ENCODE results near the gene ADARB2.
A peak's percentile ranks its signal among the peaks of the same experiment; 100 is the strongest.

The ADARB2 gene

GRCh38 chr10:1187151-1187854 lies 550.0 kb downstream of the ADARB2 start:
- peak overlapping the region; percentile 83 for H2AK5ac ChIP-seq (ENCODE audit: low read depth, low read length)
- H2BK5ac ChIP-seq (ENCODE audit: low read length), result peak overlapping the region; percentile 19
- peak overlapping the region; percentile 98 for H2BK12ac ChIP-seq (ENCODE audit: low read length)
- H3K4me3 ChIP-seq (ENCODE audit: low read length in 2 of 2), result no peak overlapping the region
- H2AFZ ChIP-seq (ENCODE audit: low read length), result no peak overlapping the region
- peak overlapping the region; percentile 22 for H4K91ac ChIP-seq (ENCODE audit: low read depth, low read length, poor library complexity)
- H3K27me3 ChIP-seq (ENCODE audit: control insufficient read depth in 3 of 3, insufficient read depth in 3 of 3, low read depth in 1 of 3, low read length in 3 of 3), result peaks cover 0 to 26% (median 0%) of the 10 kb centered on the region in 3 experiments
- peak overlapping the region; percentile 90 for H2BK15ac ChIP-seq (ENCODE audit: low read length)
- H3K4me2 ChIP-seq (ENCODE audit: insufficient read depth, low read length, poor library complexity, severe bottlenecking), result no peak overlapping the region
- H3K79me1 ChIP-seq (ENCODE audit: low read depth, low read length), result no peaks in the 10 kb centered on the region
- no peak for DNase-seq (ENCODE audit: low spot score)
- no peak overlapping the region for H4K8ac ChIP-seq (ENCODE audit: low read depth, low read length)
- no peaks in the 10 kb centered on the region for H3K9me3 ChIP-seq (replicated peaks in 1 of 2; ENCODE audit: control insufficient read depth in 2 of 2, insufficient read depth in 1 of 2, low read depth in 1 of 2, low read length in 2 of 2)
- no peak overlapping the region for H3K14ac ChIP-seq (ENCODE audit: low read length)
- H3K27ac ChIP-seq (replicated peaks; ENCODE audit: low read length), result no peak overlapping the region
- peak overlapping the region; percentile 9 for H3K9ac ChIP-seq (ENCODE audit: low read depth, low read length, poor library complexity)
- WGBS, 2 donors (ENCODE audit: extremely low coverage in 2 of 2, insufficient read length in 2 of 2, insufficient replicate concordance in 1 of 2), result no CpG with 5 or more reads among the region's 29 CpGs
- H3K18ac ChIP-seq (ENCODE audit: low read length), result peak overlapping the region; percentile 65
- no peaks in the 10 kb centered on the region for H3K36me3 ChIP-seq (replicated peaks in 1 of 2; ENCODE audit: control insufficient read depth in 2 of 2, insufficient read depth in 2 of 2, low read length in 2 of 2)
- H3K4me1 ChIP-seq (ENCODE audit: control insufficient read depth in 2 of 2, insufficient read depth in 1 of 2, low read depth in 1 of 2, low read length in 2 of 2), result peaks cover 2% of the 10 kb centered on the region in 2 donors
- H3K4ac ChIP-seq (ENCODE audit: low read length), result no peak overlapping the region
- no peak overlapping the region for H2BK120ac ChIP-seq (ENCODE audit: low read depth, low read length)
- peak overlapping the region; percentile 49 for H3K23ac ChIP-seq (ENCODE audit: low read depth, low read length, poor library complexity)

- no peak overlapping the region for H4K91ac ChIP-seq (ENCODE audit: low read depth, low read length, poor library complexity)
- H2BK120ac ChIP-seq (ENCODE audit: low read depth, low read length), result no peak overlapping the region
- no peak overlapping the region for H3K27ac ChIP-seq (replicated peaks; ENCODE audit: low read length)
- no peak overlapping the region for H3K23ac ChIP-seq (ENCODE audit: low read depth, low read length, poor library complexity)
- peak overlapping the region; percentile 3 for H3K14ac ChIP-seq (ENCODE audit: low read length)
- H3K4me3 ChIP-seq (ENCODE audit: low read length in 2 of 2), result no peak overlapping the region
- DNase-seq (ENCODE audit: low spot score), result no peak
- H3K18ac ChIP-seq (ENCODE audit: low read length), result peak overlapping the region; percentile 13
- H3K4me2 ChIP-seq (ENCODE audit: insufficient read depth, low read length, poor library complexity, severe bottlenecking), result no peak overlapping the region
- H2BK5ac ChIP-seq (ENCODE audit: low read length), result no peak overlapping the region
- WGBS, 2 donors (ENCODE audit: extremely low coverage in 2 of 2, insufficient read length in 2 of 2, insufficient replicate concordance in 1 of 2), result no CpG with 5 or more reads among the region's 7 CpGs
- H3K4ac ChIP-seq (ENCODE audit: low read length), result no peak overlapping the region
- no peak overlapping the region for H3K9ac ChIP-seq (ENCODE audit: low read depth, low read length, poor library complexity)
- no peak overlapping the region for H2BK15ac ChIP-seq (ENCODE audit: low read length)
- H3K9me3 ChIP-seq (replicated peaks in 1 of 2; ENCODE audit: control insufficient read depth in 2 of 2, insufficient read depth in 1 of 2, low read depth in 1 of 2, low read length in 2 of 2), result no peaks in the 10 kb centered on the region
- no peak overlapping the region for H2AFZ ChIP-seq (ENCODE audit: low read length)
- H3K4me1 ChIP-seq (ENCODE audit: control insufficient read depth in 2 of 2, insufficient read depth in 1 of 2, low read depth in 1 of 2, low read length in 2 of 2), result peaks cover 2% of the 10 kb centered on the region in 2 donors
- no peaks in the 10 kb centered on the region for H3K36me3 ChIP-seq (replicated peaks in 1 of 2; ENCODE audit: control insufficient read depth in 2 of 2, insufficient read depth in 2 of 2, low read length in 2 of 2)
- no peak overlapping the region for H4K8ac ChIP-seq (ENCODE audit: low read depth, low read length)
- H3K79me1 ChIP-seq (ENCODE audit: low read depth, low read length), result no peaks in the 10 kb centered on the region
- H2BK12ac ChIP-seq (ENCODE audit: low read length), result no peak overlapping the region
- H2AK5ac ChIP-seq (ENCODE audit: low read depth, low read length), result peak overlapping the region; percentile 83
- peaks cover 0 to 20% (median 0%) of the 10 kb centered on the region in 3 experiments for H3K27me3 ChIP-seq (ENCODE audit: control insufficient read depth in 3 of 3, insufficient read depth in 3 of 3, low read depth in 1 of 3, low read length in 3 of 3)
These were observed 550.7 kb downstream of the ADARB2 start for GRCh38 chr10:1186683-1186990.

GRCh38 chr10:1185911-1186682 lies 551.2 kb downstream of the ADARB2 start:
- H4K8ac ChIP-seq (ENCODE audit: low read depth, low read length), result no peak overlapping the region
- no peak overlapping the region for H2BK12ac ChIP-seq (ENCODE audit: low read length)
- no peak overlapping the region for H3K27ac ChIP-seq (replicated peaks; ENCODE audit: low read length)
- peaks cover 0 to 18% (median 0%) of the 10 kb centered on the region in 3 experiments for H3K27me3 ChIP-seq (ENCODE audit: control insufficient read depth in 3 of 3, insufficient read depth in 3 of 3, low read depth in 1 of 3, low read length in 3 of 3)
- no peak overlapping the region for H3K4me3 ChIP-seq (ENCODE audit: low read length in 2 of 2)
- H2AK5ac ChIP-seq (ENCODE audit: low read depth, low read length), result peak overlapping the region; percentile 83
- no peak overlapping the region for H3K23ac ChIP-seq (ENCODE audit: low read depth, low read length, poor library complexity)
- H3K4me1 ChIP-seq (ENCODE audit: control insufficient read depth in 2 of 2, insufficient read depth in 1 of 2, low read depth in 1 of 2, low read length in 2 of 2), result peaks cover 2% of the 10 kb centered on the region in 2 donors
- H2AFZ ChIP-seq (ENCODE audit: low read length), result no peak overlapping the region
- no peak overlapping the region for H3K4me2 ChIP-seq (ENCODE audit: insufficient read depth, low read length, poor library complexity, severe bottlenecking)
- WGBS, 2 donors (ENCODE audit: extremely low coverage in 2 of 2, insufficient read length in 2 of 2, insufficient replicate concordance in 1 of 2), result no CpG with 5 or more reads among the region's 24 CpGs
- H3K9me3 ChIP-seq (replicated peaks in 1 of 2; ENCODE audit: control insufficient read depth in 2 of 2, insufficient read depth in 1 of 2, low read depth in 1 of 2, low read length in 2 of 2), result no peaks in the 10 kb centered on the region
- no peaks in the 10 kb centered on the region for H3K79me1 ChIP-seq (ENCODE audit: low read depth, low read length)
- H2BK120ac ChIP-seq (ENCODE audit: low read depth, low read length), result no peak overlapping the region
- H2BK15ac ChIP-seq (ENCODE audit: low read length), result no peak overlapping the region
- H3K14ac ChIP-seq (ENCODE audit: low read length), result peak overlapping the region; percentile 3
- no peaks in the 10 kb centered on the region for H3K36me3 ChIP-seq (replicated peaks in 1 of 2; ENCODE audit: control insufficient read depth in 2 of 2, insufficient read depth in 2 of 2, low read length in 2 of 2)
- no peak overlapping the region for H2BK5ac ChIP-seq (ENCODE audit: low read length)
- peak overlapping the region; percentile 15 for H3K18ac ChIP-seq (ENCODE audit: low read length)
- no peak for DNase-seq (ENCODE audit: low spot score)
- no peak overlapping the region for H4K91ac ChIP-seq (ENCODE audit: low read depth, low read length, poor library complexity)
- no peak overlapping the region for H3K4ac ChIP-seq (ENCODE audit: low read length)
- no peak overlapping the region for H3K9ac ChIP-seq (ENCODE audit: low read depth, low read length, poor library complexity)
